Colonic mucosa (tissue), 4 donors: ENCODE data around the gene CABLES1. TPM values are rescaled to one million over a fixed set of nuclear protein-coding genes. Genes with fewer than 3 reads are reported as not detected.

ENCODE experiments used
- DNase-seq: peaks from one replicate; pipeline ENCODE4 v3.0.0-alpha.2; 2020
- H3K27ac ChIP-seq: fragments of 200-600 bp; one replicate; pipeline ENCODE4 v1.8.0; 2021
- H3K27me3 ChIP-seq: fragments of 200-600 bp; one replicate; pipeline ENCODE4 v1.8.0; 2021
- H3K36me3 ChIP-seq: fragments of 200-600 bp; one replicate; pipeline ENCODE4 v1.8.0; 2021
- H3K4me1 ChIP-seq: fragments of 200-600 bp; one replicate; pipeline ENCODE4 v1.8.0; 2021; ENCODE audit warnings: mild to moderate bottlenecking
- H3K4me3 ChIP-seq: fragments of 200-600 bp; one replicate; pipeline ENCODE4 v1.8.0; 2021
- H3K9ac ChIP-seq, 2 donors: one replicate each; pipeline ENCODE4 v1.7.0; 2013; ENCODE audit warnings: control low read depth in 2 of 2, low read depth in 2 of 2, low read length in 2 of 2
- H3K9me3 ChIP-seq: fragments of 200-600 bp; one replicate; pipeline ENCODE4 v1.8.0; 2021
- CTCF ChIP-seq: fragments of 200-600 bp; IDR thresholded peaks from one replicate; pipeline ENCODE4 v1.8.0; 2022; ENCODE audit warnings: antibody characterized with exemption, mild to moderate bottlenecking
- intact Hi-C: fragments of 100-400 bp; cut with DNase I; formaldehyde crosslinking; loops from one replicate; pipeline ENCODE4 v1.14.1; 2022
- total RNA-seq, 2 donors: library from RNA; stranded (reverse); fragmentation: NEBNext Ultra II Directional in 1 of 2; extraction: Animal tissue kit (Norgen Biotek cat#: 25700) in 1 of 2; gene quantifications; one replicate each; pipeline ENCODE4 v1.2.1, GENCODE V29; 2021
- donor health status: healthy.
- donor health status: DM: no; HTN: no; CAD: no.
- donor health status: DM: no; HTN: no; CAD: no.

Gene CABLES1
- total RNA-seq, 2 donors from 2014 or later: 4.2 to 6.2 TPM

- no peaks in the 10 kb centered on the region for H3K9me3 ChIP-seq
These were observed 166.7 kb downstream of the CABLES1 start for GRCh38 chr18:23301972-23302371.

GRCh38 chr18:23302511-23302850 is 167.2 kb downstream of the CABLES1 start:
- Histone ChIP-seq H3K27ac (no peak overlapping the region), H3K27me3 (no peaks in the 10 kb centered on the region), H3K4me1 (no peaks in the 10 kb centered on the region), H3K4me3 (no peak overlapping the region), H3K9me3 (no peaks in the 10 kb centered on the region), H3K36me3 (no peaks in the 10 kb centered on the region), H3K9ac (no peak overlapping the region)
- intact Hi-C loops: no loop called here
- DNase-seq: no peak
- TF ChIP-seq CTCF: no peak

More at GRCh38 chr18:23301972-23302371, 166.7 kb downstream of the CABLES1 start:
- Histone ChIP-seq H3K27ac (no peak overlapping the region), H3K4me1 (no peaks in the 10 kb centered on the region), H3K27me3 (no peaks in the 10 kb centered on the region), H3K4me3 (no peak overlapping the region), H3K9ac (no peak overlapping the region), H3K36me3 (no peaks in the 10 kb centered on the region)
- TF ChIP-seq CTCF: no peak
- intact Hi-C loops: no loop called here
- no peak for DNase-seq

GRCh38 chr18:23302851-23303527 is 167.7 kb downstream of the CABLES1 start:
- Histone ChIP-seq H3K36me3 (no peaks in the 10 kb centered on the region), H3K4me1 (no peaks in the 10 kb centered on the region), H3K27me3 (no peaks in the 10 kb centered on the region), H3K9ac (no peak overlapping the region), H3K9me3 (no peaks in the 10 kb centered on the region), H3K4me3 (no peak overlapping the region), H3K27ac (no peak overlapping the region)
- no peak for TF ChIP-seq CTCF
- intact Hi-C loops: no loop called here
- no peak for DNase-seq

GRCh38 chr18:23306822-23307221 is 171.5 kb downstream of the CABLES1 start:
- H3K4me3 ChIP-seq: no peak overlapping the region
- DNase-seq: no peak
- intact Hi-C loops: no loop called here

GRCh38 chr18:23307567-23308295 is 172.4 kb downstream of the CABLES1 start:
- H3K4me3 ChIP-seq: no peak overlapping the region
- no peak overlapping the region for H3K27ac ChIP-seq
- no peak for DNase-seq
- no peaks in the 10 kb centered on the region for H3K36me3 ChIP-seq
- H3K27me3 ChIP-seq: no peaks in the 10 kb centered on the region
- no peaks in the 10 kb centered on the region for H3K4me1 ChIP-seq
- H3K9ac ChIP-seq: no peak overlapping the region
- intact Hi-C loops: no loop called here
- no peak for TF ChIP-seq CTCF
- no peaks in the 10 kb centered on the region for H3K9me3 ChIP-seq

More at GRCh38 chr18:23306822-23307221, 171.5 kb downstream of the CABLES1 start:
- no peak overlapping the region for H3K9ac ChIP-seq
- H3K27me3 ChIP-seq: no peaks in the 10 kb centered on the region
- no peaks in the 10 kb centered on the region for H3K9me3 ChIP-seq
- H3K36me3 ChIP-seq: no peaks in the 10 kb centered on the region
- no peak overlapping the region for H3K27ac ChIP-seq
- no peaks in the 10 kb centered on the region for H3K4me1 ChIP-seq
- TF ChIP-seq CTCF: no peak

Other genes starting within 250 kb of the CABLES1 start
- 10 to 100 TPM; 24.4 to 29.5 TPM for gene RBBP8, start 202.2 kb upstream of the CABLES1 start, total RNA-seq